HG03097 (cell line): ENCODE measurements around the gene KDM2B.
A peak's percentile ranks its signal among the peaks of the same experiment; 100 is the strongest.

Experiments used
- ATAC-seq: cut with Tn5 transposase; IDR thresholded peaks from one replicate; pipeline ENCODE4 v1.9.1; 2021; ENCODE audit not compliant: unreplicated experiment, low FRiP score

KDM2B gene

GRCh38 chr12:121440768-121441167, 140.1 kb downstream of the KDM2B start:
- no peak for ATAC-seq

- no peak for ATAC-seq
Measured at GRCh38 chr12:121439715-121440114, 141.1 kb downstream of the KDM2B start.

DNA sequence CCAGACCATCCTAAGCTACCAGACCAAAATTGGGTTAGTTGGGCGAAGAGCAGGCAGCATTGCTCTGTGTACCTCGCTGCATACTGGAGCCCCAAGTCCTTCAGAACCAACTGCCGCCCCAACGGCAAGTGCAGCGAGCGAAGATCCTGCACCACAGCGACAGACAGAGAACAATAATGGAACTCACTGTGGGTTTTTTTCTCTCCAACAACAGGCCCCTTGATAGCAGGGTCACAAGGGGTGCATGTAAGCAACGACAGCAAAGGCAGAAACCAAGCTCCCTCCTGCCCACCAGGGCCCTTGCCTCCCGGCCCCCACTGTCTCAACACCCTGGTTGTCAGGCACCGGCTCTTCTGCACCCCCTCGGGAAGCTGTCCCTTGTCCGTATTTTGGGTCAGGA, 141.9 kb downstream of the KDM2B start:
- ATAC-seq = no peak

DNA sequence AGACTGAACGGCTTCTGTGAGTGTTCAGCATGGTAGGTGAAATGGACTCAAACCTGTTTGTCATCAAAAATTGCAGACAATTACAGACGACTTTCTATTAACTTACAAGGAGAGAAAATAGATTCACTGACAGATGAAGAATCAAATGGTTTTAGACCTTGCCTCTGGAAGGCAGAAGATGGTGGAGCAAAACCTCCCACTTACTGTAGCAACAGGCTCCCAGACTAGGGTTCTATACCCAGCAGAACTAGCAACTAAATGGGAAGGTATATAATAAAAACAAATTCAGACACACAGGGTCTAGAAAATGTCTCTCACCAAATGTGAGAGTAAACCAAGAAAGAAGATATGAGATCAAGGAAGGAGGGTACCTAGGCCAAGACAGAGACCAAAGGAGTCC, 144.1 kb downstream of the KDM2B start:
- ATAC-seq = no peak

GRCh38 chr12:121432740-121433480, 147.9 kb downstream of the KDM2B start:
- ATAC-seq = no peak

- ATAC-seq = no peak
Measured at GRCh38 chr12:121430833-121431415, 149.9 kb downstream of the KDM2B start.

DNA sequence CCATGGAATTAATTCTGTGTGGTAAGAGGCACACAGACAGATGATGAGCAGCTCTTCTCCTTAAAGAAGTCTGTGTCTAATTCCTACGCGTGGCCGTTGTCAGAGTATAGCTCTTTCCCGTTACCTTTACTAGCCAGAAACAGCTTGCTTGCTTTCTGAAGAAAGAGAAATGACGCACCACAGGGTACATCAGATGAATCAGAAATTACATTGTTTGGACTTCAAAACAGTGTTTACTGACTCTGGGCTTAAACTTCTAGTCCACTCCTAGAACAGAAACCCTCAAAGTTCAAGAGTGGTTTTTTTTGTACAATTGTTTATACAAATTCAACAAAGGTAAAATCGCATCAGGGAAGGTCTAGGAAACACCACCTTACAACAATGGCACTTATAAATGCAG, 151.9 kb downstream of the KDM2B start:
- ATAC-seq = no peak

GRCh38 chr12:121427556-121428050, 153.2 kb downstream of the KDM2B start:
- ATAC-seq = no peak

DNA sequence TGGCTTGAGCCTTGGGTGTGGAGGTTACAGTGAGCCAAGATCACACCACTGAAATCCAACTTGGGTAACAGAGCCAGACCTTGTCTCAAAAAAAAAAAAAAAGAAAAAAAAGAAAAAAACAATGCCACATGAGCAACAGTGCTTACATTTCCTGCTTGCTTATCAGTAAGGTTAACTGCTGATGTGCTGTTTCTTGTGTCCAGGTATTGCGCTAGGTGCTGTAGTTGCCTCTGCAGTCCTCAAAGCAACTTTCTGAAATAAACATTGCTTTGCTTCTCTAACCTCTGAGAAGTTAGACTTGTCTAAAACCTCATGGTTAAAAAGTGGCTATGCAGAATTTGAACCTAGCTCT, 156.2 kb downstream of the KDM2B start:
- no peak for ATAC-seq

GRCh38 chr12:121423682-121424623, 156.9 kb downstream of the KDM2B start:
- no peak for ATAC-seq

DNA sequence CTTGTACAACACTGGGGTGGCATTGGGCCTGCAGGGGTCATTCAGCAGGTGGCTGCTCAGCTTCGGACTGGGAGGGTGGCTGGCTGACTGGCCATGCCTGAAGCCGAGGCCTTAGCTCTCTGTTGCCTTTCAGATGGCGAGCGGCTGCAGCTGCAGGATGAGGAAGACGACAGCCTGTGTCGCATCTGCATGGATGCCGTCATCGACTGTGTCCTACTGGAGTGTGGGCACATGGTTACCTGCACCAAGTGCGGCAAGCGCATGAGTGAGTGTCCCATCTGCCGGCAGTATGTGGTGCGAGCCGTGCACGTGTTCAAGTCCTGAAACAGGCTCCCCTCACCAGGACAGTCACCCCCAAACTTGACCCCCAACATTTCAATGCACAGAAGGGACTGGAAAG, 157.6 kb downstream of the KDM2B start:
- no peak for ATAC-seq

- no peak for ATAC-seq
Measured at GRCh38 chr12:121420109-121420508, 160.7 kb downstream of the KDM2B start.

DNA sequence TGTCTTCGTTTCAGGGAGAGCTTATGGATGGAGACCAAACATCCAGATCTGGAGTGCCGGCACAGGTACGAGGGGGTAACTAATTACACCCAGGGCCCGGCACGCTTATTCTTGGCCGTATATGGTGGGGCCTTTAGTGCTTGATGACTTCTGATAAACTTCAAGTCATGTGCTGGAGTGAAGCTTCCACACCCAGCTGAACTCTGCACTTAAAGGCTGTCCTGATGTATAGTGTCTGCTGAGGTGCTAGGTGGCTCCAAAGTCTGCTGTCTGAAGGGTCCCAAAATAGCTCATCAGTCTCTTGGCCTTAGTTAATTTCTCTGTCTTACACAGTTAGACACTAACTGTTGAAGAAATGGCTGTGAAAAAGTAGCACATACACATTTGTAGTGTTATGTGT, 163.0 kb downstream of the KDM2B start:
- ATAC-seq = no peak

DNA sequence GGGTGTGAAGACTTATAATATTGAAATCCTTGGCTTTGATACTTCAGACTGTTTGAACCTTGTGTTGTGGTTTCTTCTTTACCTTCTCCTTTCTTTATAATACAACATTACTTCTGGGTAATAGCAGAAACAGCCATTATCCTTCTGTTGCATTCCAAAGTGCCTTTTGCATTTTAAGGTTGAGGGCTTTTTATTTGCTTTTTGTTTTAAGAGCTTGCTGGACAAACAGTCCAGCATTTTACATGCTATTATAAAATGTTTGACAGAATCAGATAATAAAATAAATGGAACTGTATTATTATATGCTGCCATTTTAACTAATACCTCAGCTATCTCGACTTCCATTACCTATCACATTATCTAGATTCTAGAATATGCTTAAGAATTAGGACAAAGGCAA, 166.9 kb downstream of the KDM2B start:
- ATAC-seq = no peak

DNA sequence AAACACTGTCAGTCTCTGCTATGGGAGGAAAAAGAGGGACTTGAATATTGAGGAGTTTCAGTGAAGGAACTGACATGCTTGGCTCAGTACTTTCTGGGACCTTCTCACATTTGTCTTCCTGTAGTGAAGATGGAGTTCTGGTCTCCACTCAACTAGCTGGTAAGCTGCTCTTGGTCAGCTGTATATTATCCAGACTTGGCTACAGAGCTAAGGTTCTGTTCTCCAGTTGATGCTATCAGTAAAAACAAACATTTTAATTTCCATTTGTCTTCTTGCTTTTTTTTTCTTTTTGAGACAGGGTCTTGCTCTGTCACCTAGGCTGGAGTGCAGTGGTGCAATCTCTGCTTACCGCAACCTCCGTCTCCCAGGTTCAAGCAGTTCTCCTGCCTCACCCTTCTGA, 175.6 kb downstream of the KDM2B start:
- ATAC-seq = no peak

- ATAC-seq = no peak
Measured at GRCh38 chr12:121404734-121405133, 176.1 kb downstream of the KDM2B start.

DNA sequence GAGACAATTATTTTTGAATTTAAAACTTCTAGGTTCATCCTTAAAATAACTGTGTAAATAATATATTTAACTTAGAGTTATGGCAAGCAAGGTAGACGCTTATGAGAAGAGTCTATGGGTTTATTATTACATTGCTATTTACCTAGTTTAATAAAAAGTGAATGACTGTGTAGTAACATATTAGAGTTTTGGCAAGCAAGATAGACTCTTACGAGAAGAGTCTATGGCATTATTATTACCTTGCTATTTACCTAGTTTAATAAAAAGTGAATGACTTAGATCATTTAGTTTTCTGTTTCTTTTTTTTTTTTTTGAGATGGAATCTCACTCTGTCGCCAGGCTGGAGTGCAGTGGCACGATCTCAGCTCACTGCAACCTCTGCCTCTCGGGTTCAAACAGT, 177.1 kb downstream of the KDM2B start:
- ATAC-seq = no peak

DNA sequence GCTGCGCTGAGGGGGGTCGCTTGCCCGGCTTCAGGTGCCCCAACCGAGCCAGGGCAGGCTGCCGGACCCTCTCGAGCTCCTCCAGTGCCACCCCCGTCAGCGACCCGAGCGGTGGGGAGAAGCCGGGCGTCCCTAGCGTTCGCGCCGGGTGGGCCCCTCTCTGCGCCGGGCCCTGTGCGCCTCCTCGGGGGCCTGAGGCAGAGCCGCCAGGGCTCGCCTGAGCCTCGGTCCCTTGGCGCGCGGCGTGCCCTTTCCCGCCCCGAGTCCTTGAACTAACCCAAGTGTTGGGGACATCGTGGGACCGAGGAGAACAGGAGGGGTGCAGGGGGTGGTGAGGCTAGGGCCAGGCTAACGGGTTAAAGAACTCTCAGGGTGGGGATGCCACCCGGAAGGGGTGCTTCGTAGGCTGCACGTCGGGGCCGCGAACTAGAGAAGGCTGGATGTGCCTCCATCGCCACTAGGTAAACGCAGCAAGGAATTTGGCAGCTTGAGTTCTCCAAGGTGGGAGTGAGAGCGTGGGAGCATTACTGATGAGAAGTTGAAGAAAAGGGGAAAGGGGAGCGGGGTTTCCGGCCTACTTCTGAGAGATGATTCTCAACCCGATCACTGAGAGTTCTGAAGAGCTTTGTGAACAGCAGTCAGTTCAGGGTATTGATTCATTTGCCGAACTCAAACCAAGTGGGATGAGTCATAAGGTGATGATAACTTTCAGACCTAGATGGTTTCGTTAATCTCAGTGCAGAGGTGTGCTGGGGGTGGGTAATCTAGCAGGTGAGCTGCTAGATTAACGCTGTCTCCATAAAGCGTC, 180.3 kb downstream of the KDM2B start:
- peak; percentile 38 for ATAC-seq

GRCh38 chr12:121399391-121400331, 181.2 kb downstream of the KDM2B start, which contains the start of gene RNF34:
Gene RNF34, plus strand, starts transcription at chr12:121400118. Its CDS starts 95 bp downstream, at chr12:121400213.
- peak; percentile 89 for ATAC-seq
